ENCODE measurements around the gene ZNF792.

DNA sequence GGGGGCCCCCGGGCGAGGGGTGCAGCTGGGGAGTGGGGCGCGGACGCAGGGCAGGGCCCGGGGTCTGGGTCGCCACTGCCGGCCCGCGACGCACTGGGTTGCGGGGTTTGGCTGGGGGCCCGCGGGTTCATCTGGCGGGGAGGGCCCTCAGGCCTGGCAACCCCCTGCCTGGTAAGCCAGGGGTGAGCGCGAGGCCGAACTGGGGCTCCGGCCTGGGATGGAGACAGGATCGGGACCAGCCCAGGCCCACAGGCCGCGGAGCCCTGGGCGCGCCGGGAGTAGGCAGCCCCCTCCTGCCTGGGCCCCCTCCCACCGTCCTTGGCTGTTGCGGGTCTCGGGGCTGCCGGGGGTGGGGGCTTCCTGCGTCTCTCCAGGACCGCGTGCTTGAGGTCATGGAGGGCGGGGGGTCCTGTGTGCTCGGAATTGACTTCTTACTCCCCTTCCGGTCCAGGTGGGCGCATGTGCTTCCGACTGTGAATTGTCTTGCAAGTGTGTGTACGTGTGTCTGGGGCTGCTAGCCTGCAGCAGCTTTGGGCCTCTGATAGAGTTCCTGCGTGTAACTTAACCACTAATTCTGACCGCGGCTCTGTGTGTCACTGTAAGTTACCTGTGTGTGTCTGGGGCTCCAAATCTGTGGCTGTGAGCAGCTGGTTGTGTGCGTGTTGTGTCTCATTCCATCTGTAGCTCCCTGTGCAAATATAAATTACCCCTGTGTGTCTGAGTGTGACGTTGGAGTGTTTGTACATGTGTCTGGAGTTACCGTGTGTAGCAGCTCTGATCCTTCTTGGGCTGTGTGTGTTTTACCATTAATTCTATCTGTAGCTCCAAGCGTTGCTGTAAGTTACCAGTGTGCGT, 36.8 kb upstream of the ZNF792 start:
- TF ChIP-seq, protein P1, sequence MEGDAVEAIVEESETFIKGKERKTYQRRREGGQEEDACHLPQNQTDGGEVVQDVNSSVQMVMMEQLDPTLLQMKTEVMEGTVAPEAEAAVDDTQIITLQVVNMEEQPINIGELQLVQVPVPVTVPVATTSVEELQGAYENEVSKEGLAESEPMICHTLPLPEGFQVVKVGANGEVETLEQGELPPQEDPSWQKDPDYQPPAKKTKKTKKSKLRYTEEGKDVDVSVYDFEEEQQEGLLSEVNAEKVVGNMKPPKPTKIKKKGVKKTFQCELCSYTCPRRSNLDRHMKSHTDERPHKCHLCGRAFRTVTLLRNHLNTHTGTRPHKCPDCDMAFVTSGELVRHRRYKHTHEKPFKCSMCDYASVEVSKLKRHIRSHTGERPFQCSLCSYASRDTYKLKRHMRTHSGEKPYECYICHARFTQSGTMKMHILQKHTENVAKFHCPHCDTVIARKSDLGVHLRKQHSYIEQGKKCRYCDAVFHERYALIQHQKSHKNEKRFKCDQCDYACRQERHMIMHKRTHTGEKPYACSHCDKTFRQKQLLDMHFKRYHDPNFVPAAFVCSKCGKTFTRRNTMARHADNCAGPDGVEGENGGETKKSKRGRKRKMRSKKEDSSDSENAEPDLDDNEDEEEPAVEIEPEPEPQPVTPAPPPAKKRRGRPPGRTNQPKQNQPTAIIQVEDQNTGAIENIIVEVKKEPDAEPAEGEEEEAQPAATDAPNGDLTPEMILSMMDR (conservative IDR thresholded peaks at IDR 0.05; ENCODE audit: low read depth, low read length): no peak
- no peak for TF ChIP-seq BHLHE40 (IDR thresholded peaks at IDR 0.05; ENCODE audit: low read depth, low read length)
- TF ChIP-seq POLR2A (IDR thresholded peaks at IDR 0.05; ENCODE audit: low read depth, low read length): no peak
- TF ChIP-seq NFE2L2 (IDR thresholded peaks at IDR 0.05; ENCODE audit: low read depth, low read length): no peak
- no peak for TF ChIP-seq MAFK (IDR thresholded peaks at IDR 0.05; ENCODE audit: low read depth, low read length)
- TF ChIP-seq, protein P2, sequence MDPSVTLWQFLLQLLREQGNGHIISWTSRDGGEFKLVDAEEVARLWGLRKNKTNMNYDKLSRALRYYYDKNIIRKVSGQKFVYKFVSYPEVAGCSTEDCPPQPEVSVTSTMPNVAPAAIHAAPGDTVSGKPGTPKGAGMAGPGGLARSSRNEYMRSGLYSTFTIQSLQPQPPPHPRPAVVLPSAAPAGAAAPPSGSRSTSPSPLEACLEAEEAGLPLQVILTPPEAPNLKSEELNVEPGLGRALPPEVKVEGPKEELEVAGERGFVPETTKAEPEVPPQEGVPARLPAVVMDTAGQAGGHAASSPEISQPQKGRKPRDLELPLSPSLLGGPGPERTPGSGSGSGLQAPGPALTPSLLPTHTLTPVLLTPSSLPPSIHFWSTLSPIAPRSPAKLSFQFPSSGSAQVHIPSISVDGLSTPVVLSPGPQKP (IDR thresholded peaks at IDR 0.05; ENCODE audit: borderline replicate concordance, low read depth, low read length): no peak
- TF ChIP-seq SMC3 (IDR thresholded peaks at IDR 0.05; ENCODE audit: low read depth, low read length): no peak
- no peak for TF ChIP-seq RAD21 (IDR thresholded peaks at IDR 0.05; ENCODE audit: low read length)
- no peak for TF ChIP-seq RCOR1 (IDR thresholded peaks at IDR 0.05; ENCODE audit: insufficient replicate concordance, low read length)
- no peak for TF ChIP-seq CEBPB (IDR thresholded peaks at IDR 0.05; ENCODE audit: low read depth, low read length)
- TF ChIP-seq, protein P3, sequence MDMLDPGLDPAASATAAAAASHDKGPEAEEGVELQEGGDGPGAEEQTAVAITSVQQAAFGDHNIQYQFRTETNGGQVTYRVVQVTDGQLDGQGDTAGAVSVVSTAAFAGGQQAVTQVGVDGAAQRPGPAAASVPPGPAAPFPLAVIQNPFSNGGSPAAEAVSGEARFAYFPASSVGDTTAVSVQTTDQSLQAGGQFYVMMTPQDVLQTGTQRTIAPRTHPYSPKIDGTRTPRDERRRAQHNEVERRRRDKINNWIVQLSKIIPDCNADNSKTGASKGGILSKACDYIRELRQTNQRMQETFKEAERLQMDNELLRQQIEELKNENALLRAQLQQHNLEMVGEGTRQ (IDR thresholded peaks at IDR 0.05; ENCODE audit: low read depth, low read length): no peak
- no peak for TF ChIP-seq RFX5 (IDR thresholded peaks at IDR 0.05; ENCODE audit: low read depth, low read length)
- no peak for TF ChIP-seq MAZ (IDR thresholded peaks at IDR 0.05; ENCODE audit: borderline replicate concordance, low read depth, low read length)
- peak; percentile 34; the same call in 1 of the 2 replicates for TF ChIP-seq MXI1 (IDR thresholded peaks at IDR 0.05; ENCODE audit: borderline replicate concordance, low read depth, low read length)

Measured in IMR-90 (cell line).